Measurements from ENCODE around the gene GPR183. TPM values are rescaled to one million over a fixed set of nuclear protein-coding genes. Genes with fewer than 3 reads are reported as not detected.

Gene GPR183
- total and polyA plus RNA-seq, 2 donors (not counting 1 experiment from before 2014, with no cell fraction given), result 0.27 TPM; not detected in 1

DNA sequence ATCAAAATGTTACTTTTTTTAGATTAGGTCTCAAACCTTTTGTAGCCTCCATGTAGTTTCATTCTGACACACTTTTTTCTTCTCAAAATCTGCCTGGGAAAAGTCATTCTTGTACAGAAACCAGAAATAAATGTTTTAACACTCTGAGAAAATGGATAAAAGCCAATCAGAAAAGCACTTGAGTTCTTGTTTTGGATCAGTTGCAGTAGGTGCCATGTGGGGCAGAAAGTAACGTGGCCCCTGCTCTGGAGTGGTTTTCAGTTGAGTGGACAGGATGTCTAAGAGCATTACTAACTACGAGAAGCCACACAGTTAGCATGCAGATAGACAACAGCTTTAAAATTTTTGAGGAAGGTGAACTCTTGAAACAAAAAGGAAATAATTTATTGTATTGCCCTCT is 19.1 kb downstream of the GPR183 start:
- Histone ChIP-seq H3K27ac (ENCODE audit: insufficient read depth, low read length) (no peak overlapping the region), H4K20me1 (ENCODE audit: control insufficient read depth, extremely low read depth, insufficient read depth, low read length) (no peaks in the 10 kb centered on the region), H3K79me2 (ENCODE audit: control insufficient read depth, insufficient read depth, low read length) (no peaks in the 10 kb centered on the region), H3K4me1 (ENCODE audit: control insufficient read depth, extremely low read depth, insufficient read depth, low read length) (no peaks in the 10 kb centered on the region), H3K27me3 (ENCODE audit: control insufficient read depth, insufficient read depth, low read length) (no peaks in the 10 kb centered on the region), H3K36me3 (ENCODE audit: control insufficient read depth, insufficient read depth, low read length) (no peaks in the 10 kb centered on the region), H2AFZ (ENCODE audit: low read length) (no peak overlapping the region), H3K4me3 (replicated peaks in 1 of 4; ENCODE audit: control extremely low read depth in 1 of 4, insufficient read depth in 1 of 4, low read depth in 3 of 4, low read length in 4 of 4) (no peak overlapping the region), H3K9me3 (ENCODE audit: control insufficient read depth, insufficient read depth, low read depth, low read length) (no peaks in the 10 kb centered on the region), H3K9ac (ENCODE audit: insufficient read depth, low read length) (no peak overlapping the region), H3K4me2 (ENCODE audit: extremely low read depth, insufficient read depth, low read length) (no peak overlapping the region)
- TF ChIP-seq, protein P1, sequence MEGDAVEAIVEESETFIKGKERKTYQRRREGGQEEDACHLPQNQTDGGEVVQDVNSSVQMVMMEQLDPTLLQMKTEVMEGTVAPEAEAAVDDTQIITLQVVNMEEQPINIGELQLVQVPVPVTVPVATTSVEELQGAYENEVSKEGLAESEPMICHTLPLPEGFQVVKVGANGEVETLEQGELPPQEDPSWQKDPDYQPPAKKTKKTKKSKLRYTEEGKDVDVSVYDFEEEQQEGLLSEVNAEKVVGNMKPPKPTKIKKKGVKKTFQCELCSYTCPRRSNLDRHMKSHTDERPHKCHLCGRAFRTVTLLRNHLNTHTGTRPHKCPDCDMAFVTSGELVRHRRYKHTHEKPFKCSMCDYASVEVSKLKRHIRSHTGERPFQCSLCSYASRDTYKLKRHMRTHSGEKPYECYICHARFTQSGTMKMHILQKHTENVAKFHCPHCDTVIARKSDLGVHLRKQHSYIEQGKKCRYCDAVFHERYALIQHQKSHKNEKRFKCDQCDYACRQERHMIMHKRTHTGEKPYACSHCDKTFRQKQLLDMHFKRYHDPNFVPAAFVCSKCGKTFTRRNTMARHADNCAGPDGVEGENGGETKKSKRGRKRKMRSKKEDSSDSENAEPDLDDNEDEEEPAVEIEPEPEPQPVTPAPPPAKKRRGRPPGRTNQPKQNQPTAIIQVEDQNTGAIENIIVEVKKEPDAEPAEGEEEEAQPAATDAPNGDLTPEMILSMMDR (conservative IDR thresholded peaks at IDR 0.05 in 1 of 2, IDR thresholded peaks at IDR 0.05 in 1 of 2; ENCODE audit: low read depth in 1 of 2, low read length in 2 of 2), result no peak
- no peak for TF ChIP-seq EZH2 (IDR thresholded peaks at IDR 0.05; ENCODE audit: low read length, missing control alignments)
- peak in 1 of 2 donors; percentile 44 for DNase-seq (ENCODE audit: low read depth in 2 of 2)

DNA sequence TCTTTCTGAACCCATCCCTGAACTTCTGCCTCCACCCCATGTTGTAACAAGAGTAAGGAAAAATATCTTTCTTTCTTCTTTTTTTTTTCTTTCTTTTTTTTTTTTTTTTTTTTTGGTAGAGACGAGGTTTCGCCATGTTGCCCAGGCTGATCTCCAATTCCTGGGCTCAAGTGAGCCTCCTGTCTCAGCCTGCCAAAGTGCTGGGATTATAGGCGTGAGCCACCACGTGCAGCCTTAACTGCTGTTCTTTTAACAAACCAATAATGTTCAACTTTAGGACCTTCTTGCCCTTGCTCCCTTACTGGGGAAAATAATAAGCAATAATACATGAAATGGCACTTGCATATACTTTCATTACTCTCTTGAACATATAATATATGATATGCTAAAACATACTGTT is 19.6 kb downstream of the GPR183 start:
- no peak for TF ChIP-seq EZH2 (IDR thresholded peaks at IDR 0.05; ENCODE audit: low read length, missing control alignments)
- TF ChIP-seq, protein P1 (conservative IDR thresholded peaks at IDR 0.05 in 1 of 2, IDR thresholded peaks at IDR 0.05 in 1 of 2; ENCODE audit: low read depth in 1 of 2, low read length in 2 of 2), result no peak
- Histone ChIP-seq H3K27me3 (ENCODE audit: control insufficient read depth, insufficient read depth, low read length) (no peaks in the 10 kb centered on the region), H3K36me3 (ENCODE audit: control insufficient read depth, insufficient read depth, low read length) (no peaks in the 10 kb centered on the region), H3K79me2 (ENCODE audit: control insufficient read depth, insufficient read depth, low read length) (no peaks in the 10 kb centered on the region), H3K9ac (ENCODE audit: insufficient read depth, low read length) (no peak overlapping the region), H4K20me1 (ENCODE audit: control insufficient read depth, extremely low read depth, insufficient read depth, low read length) (no peaks in the 10 kb centered on the region), H3K4me3 (replicated peaks in 1 of 4; ENCODE audit: control extremely low read depth in 1 of 4, insufficient read depth in 1 of 4, low read depth in 3 of 4, low read length in 4 of 4) (no peak overlapping the region), H3K27ac (ENCODE audit: insufficient read depth, low read length) (no peak overlapping the region), H3K9me3 (ENCODE audit: control insufficient read depth, insufficient read depth, low read depth, low read length) (no peaks in the 10 kb centered on the region), H3K4me1 (ENCODE audit: control insufficient read depth, extremely low read depth, insufficient read depth, low read length) (no peaks in the 10 kb centered on the region), H3K4me2 (ENCODE audit: extremely low read depth, insufficient read depth, low read length) (no peak overlapping the region), H2AFZ (ENCODE audit: low read length) (no peak overlapping the region)
- DNase-seq (ENCODE audit: low read depth in 2 of 2), result no peak

DNA sequence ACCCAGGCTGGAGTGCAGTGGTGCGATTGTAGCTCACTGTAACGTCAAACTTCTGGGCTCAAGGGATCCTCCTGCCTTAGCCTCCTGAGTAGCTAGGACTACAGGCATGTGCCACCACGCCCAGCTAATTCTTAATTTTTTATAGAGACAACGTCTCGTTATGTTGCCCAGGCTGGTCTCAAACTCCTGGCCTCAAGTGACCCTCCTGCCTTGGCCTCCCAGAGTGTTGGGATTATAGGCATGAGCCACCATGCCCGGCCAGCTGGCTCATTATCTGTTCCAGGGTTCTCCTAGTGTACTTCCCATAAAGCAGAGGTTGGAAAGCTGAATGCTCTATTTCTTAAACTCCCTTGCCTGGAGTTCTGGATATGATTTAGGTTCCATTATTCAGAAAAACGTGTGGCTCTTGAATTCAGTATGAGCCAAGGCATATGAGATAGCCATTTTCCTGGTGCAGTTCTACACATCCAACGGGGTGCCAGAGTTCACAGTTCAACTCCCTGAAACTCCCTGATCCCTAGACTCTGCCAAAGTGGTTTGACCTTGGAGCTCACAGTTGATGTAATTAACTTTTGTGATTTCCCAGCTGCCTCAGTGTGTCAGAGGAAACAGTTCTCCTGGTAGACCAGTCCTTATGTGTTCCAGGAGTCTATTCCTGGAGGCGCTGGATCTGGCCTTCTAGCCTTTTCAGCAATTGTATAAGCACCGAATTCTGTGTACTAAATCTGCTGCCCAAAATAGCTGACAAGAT is 21.6 kb downstream of the GPR183 start:
- peak in 1 of 2 donors; percentile 37 for DNase-seq (ENCODE audit: low read depth in 2 of 2)

More for the DNA sequence above, 21.6 kb downstream of the GPR183 start:
- TF ChIP-seq, protein P1 (conservative IDR thresholded peaks at IDR 0.05 in 1 of 2, IDR thresholded peaks at IDR 0.05 in 1 of 2; ENCODE audit: low read depth in 1 of 2, low read length in 2 of 2), result no peak
- no peak for TF ChIP-seq EZH2 (IDR thresholded peaks at IDR 0.05; ENCODE audit: low read length, missing control alignments)
- Histone ChIP-seq H3K4me2 (ENCODE audit: extremely low read depth, insufficient read depth, low read length) (no peak overlapping the region), H3K9me3 (ENCODE audit: control insufficient read depth, insufficient read depth, low read depth, low read length) (no peaks in the 10 kb centered on the region), H3K36me3 (ENCODE audit: control insufficient read depth, insufficient read depth, low read length) (no peaks in the 10 kb centered on the region), H3K4me1 (ENCODE audit: control insufficient read depth, extremely low read depth, insufficient read depth, low read length) (no peaks in the 10 kb centered on the region), H4K20me1 (ENCODE audit: control insufficient read depth, extremely low read depth, insufficient read depth, low read length) (no peaks in the 10 kb centered on the region), H3K4me3 (replicated peaks in 1 of 4; ENCODE audit: control extremely low read depth in 1 of 4, insufficient read depth in 1 of 4, low read depth in 3 of 4, low read length in 4 of 4) (no peak overlapping the region), H3K27me3 (ENCODE audit: control insufficient read depth, insufficient read depth, low read length) (no peaks in the 10 kb centered on the region), H3K9ac (ENCODE audit: insufficient read depth, low read length) (no peak overlapping the region), H3K79me2 (ENCODE audit: control insufficient read depth, insufficient read depth, low read length) (no peaks in the 10 kb centered on the region), H3K27ac (ENCODE audit: insufficient read depth, low read length) (no peak overlapping the region), H2AFZ (ENCODE audit: low read length) (no peak overlapping the region)
